HepG2 (cell line): ENCODE data around the gene CLDN3. TPM values are rescaled to one million over a fixed set of nuclear protein-coding genes. Genes with fewer than 3 reads are reported as not detected.
A peak's percentile ranks its signal among the peaks of the same experiment; 100 is the strongest.

Source experiments
- BCL6 ChIP-seq: IDR thresholded peaks from 2 replicates; pipeline ENCODE4 v1.6.1; 2016; ENCODE audit warnings: missing genetic modification reagents, missing compliant biosample characterization
- CENPX ChIP-seq: sonication (generic); formaldehyde crosslinking; IDR thresholded peaks from 2 replicates; pipeline ENCODE4 v1.9.0; 2021; ENCODE audit warnings: mild to moderate bottlenecking, missing genetic modification reagents, moderate library complexity
- CSRNP2 ChIP-seq: sonication (generic); formaldehyde crosslinking; conservative IDR thresholded peaks from 2 replicates; pipeline ENCODE4 v1.8.0; 2022; ENCODE audit warnings: low read depth, missing genetic modification reagents
- E2F2 ChIP-seq: sonication (generic); formaldehyde crosslinking; IDR thresholded peaks from 2 replicates; pipeline ENCODE4 v1.4.0; 2020; ENCODE audit warnings: missing genetic modification reagents, borderline replicate concordance
- ELF1 ChIP-seq: sonication (generic); formaldehyde crosslinking; IDR thresholded peaks from 2 replicates; pipeline ENCODE4 v1.4.0; 2020; ENCODE audit warnings: missing genetic modification reagents
- GFI1 ChIP-seq: sonication (generic); formaldehyde crosslinking; IDR thresholded peaks from 2 replicates; pipeline ENCODE4 v1.5.0; 2020; ENCODE audit warnings: missing genetic modification reagents, mild to moderate bottlenecking, borderline replicate concordance
- HDAC6 ChIP-seq: fragments of 200-600 bp; sonication (generic); IDR thresholded peaks from 2 replicates; pipeline ENCODE4 v1.7.0; 2017; ENCODE audit warnings: mild to moderate bottlenecking, antibody characterized with exemption, low read length, low read depth
- HNRNPK ChIP-seq: fragments of 200-400 bp; formaldehyde crosslinking; IDR thresholded peaks from 2 replicates; pipeline ENCODE4 v1.6.1; 2018; ENCODE audit warnings: low read length, low read depth, moderate library complexity, mild to moderate bottlenecking; ENCODE audit not compliant: poor library complexity, severe bottlenecking
- IRF9 ChIP-seq: sonication (generic); formaldehyde crosslinking; IDR thresholded peaks from 2 replicates; pipeline ENCODE4 v1.8.0; 2022; ENCODE audit warnings: missing genetic modification reagents, mild to moderate bottlenecking, borderline replicate concordance
- MIXL1 ChIP-seq: IDR thresholded peaks from 2 replicates; pipeline ENCODE4 v1.6.1; 2016
- MTF2 ChIP-seq: sonication (generic); formaldehyde crosslinking; IDR thresholded peaks from 2 replicates; pipeline ENCODE4 v1.5.0; 2020; ENCODE audit warnings: missing genetic modification reagents, borderline replicate concordance
- SALL1 ChIP-seq: sonication (generic); formaldehyde crosslinking; IDR thresholded peaks from 2 replicates; pipeline ENCODE4 v1.8.0; 2022; ENCODE audit warnings: mild to moderate bottlenecking, missing genetic modification reagents
- SNAPC4 ChIP-seq: sonication (generic); formaldehyde crosslinking; IDR thresholded peaks from 2 replicates; pipeline ENCODE4 v1.4.0; 2020; ENCODE audit warnings: mild to moderate bottlenecking, missing genetic modification reagents
- TFE3 ChIP-seq: IDR thresholded peaks from 2 replicates; pipeline ENCODE4 v1.6.1; 2016
- ZNF232 ChIP-seq: sonication (generic); formaldehyde crosslinking; IDR thresholded peaks from 2 replicates; pipeline ENCODE4 v1.4.0; 2020; ENCODE audit warnings: missing genetic modification reagents, borderline replicate concordance
- ZNF644 ChIP-seq: IDR thresholded peaks from 2 replicates; pipeline ENCODE4 v1.6.1; 2016; ENCODE audit warnings: low read depth
- ZNF816 ChIP-seq: sonication (generic); formaldehyde crosslinking; IDR thresholded peaks from 2 replicates; pipeline ENCODE4 v1.8.0; 2022; ENCODE audit warnings: missing genetic modification reagents, mild to moderate bottlenecking, borderline replicate concordance
- ZSCAN9 ChIP-seq: IDR thresholded peaks from 2 replicates; pipeline ENCODE4 v1.6.1; 2016; ENCODE audit warnings: borderline replicate concordance
- polyA plus RNA-seq, 8 experiments: library from polyadenylated mRNA; depleted of rRNA in 3 of 8; stranded (reverse) in 7 of 8; unstranded in 1 of 8; fragments of >200 nt; fragmentation: Illumina TruSeq in 4 of 8; extraction: Trizol in 4 of 8; gene quantifications; 2 replicates each; pipeline versions ENCODE4 v1.2.1 to v1.2.3, GENCODE V29; 2011 to 2016; ENCODE audit warnings: low read depth in 4 of 8, missing spikeins in 1 of 8, mixed read lengths in 1 of 8; ENCODE audit not compliant: insufficient read depth in 1 of 8
- total RNA-seq, 5 experiments: library from RNA; depleted of rRNA; stranded (reverse); fragments of >200 nt; fragmentation: Illumina TruSeq; extraction: Trizol; gene quantifications; 2 replicates each; pipeline ENCODE4 v1.2.3, GENCODE V29; 2016; ENCODE audit warnings: low read depth in 1 of 5

The CLDN3 gene
- total and polyA plus RNA-seq, 2 of the 13 experiments (the other 11 are each of a cell fraction or from before 2014, with no cell fraction given) = 0.31 to 0.51 TPM

GRCh38 chr7:73738612-73739386 lies 31.3 kb downstream of the CLDN3 start, which contains the start of gene ABHD11 (continued):
- TF ChIP-seq HNRNPK = peak; percentile 58
- TF ChIP-seq ZNF644 (CRISPR knock-in tag) = no peak
- no peak for TF ChIP-seq GFI1
- peak; percentile 63 for TF ChIP-seq MIXL1 (CRISPR knock-in tag)
- peak; percentile 80; the same call in 1 of the 2 replicates for TF ChIP-seq SNAPC4 (CRISPR knock-in tag)
- 0 out of 2 replicates have a peak, but pooled peaks have one; percentile 27 for TF ChIP-seq MTF2 (CRISPR knock-in tag)
- TF ChIP-seq HDAC6 = no peak
- no peak for TF ChIP-seq CSRNP2 (CRISPR knock-in tag)
- TF ChIP-seq CENPX = no peak
- TF ChIP-seq BCL6 (CRISPR knock-in tag) = peak; percentile 43; the same call in 1 of the 2 replicates
- TF ChIP-seq ZSCAN9 (CRISPR knock-in tag) = peak; percentile 86
- TF ChIP-seq IRF9 = peak; percentile 90
- peak; percentile 12; the same call in 1 of the 2 replicates for TF ChIP-seq ZNF232 (CRISPR knock-in tag)
- peak; percentile 75; the same call in 1 of the 2 replicates for TF ChIP-seq E2F2 (CRISPR knock-in tag)
- TF ChIP-seq SALL1 = peak; percentile 89
- TF ChIP-seq ELF1 = peak; percentile 35; the same call in 1 of the 2 replicates
- TF ChIP-seq TFE3 (CRISPR knock-in tag) = 0 out of 2 replicates have a peak, but pooled peaks have one; percentile 43
- peak; percentile 58; the same call in 1 of the 2 replicates for TF ChIP-seq ZNF816
